Prostate gland (tissue), 2 donors: ENCODE data around the gene GASK1A.

ENCODE experiments used
- POLR2A ChIP-seq: fragments of 450-650 bp; IDR thresholded peaks from one replicate; pipeline ENCODE4 v1.6.1; 2016; ENCODE audit warnings: antibody characterized with exemption, mild to moderate bottlenecking
- TF ChIP-seq, protein P1 (sequence below), 4 experiments: fragments of 200-600 bp in 2 of 4; fragments of 450-650 bp in 2 of 4; sonication (generic) in 2 of 4; IDR thresholded peaks; 1 replicate in 3 of 4; 2 replicates in 1 of 4; pipeline ENCODE4 v1.5.1; 2016 to 2019; ENCODE audit warnings: antibody characterized with exemption in 4 of 4, mild to moderate bottlenecking in 2 of 4, moderate library complexity in 2 of 4

- TF ChIP-seq, protein P1, sequence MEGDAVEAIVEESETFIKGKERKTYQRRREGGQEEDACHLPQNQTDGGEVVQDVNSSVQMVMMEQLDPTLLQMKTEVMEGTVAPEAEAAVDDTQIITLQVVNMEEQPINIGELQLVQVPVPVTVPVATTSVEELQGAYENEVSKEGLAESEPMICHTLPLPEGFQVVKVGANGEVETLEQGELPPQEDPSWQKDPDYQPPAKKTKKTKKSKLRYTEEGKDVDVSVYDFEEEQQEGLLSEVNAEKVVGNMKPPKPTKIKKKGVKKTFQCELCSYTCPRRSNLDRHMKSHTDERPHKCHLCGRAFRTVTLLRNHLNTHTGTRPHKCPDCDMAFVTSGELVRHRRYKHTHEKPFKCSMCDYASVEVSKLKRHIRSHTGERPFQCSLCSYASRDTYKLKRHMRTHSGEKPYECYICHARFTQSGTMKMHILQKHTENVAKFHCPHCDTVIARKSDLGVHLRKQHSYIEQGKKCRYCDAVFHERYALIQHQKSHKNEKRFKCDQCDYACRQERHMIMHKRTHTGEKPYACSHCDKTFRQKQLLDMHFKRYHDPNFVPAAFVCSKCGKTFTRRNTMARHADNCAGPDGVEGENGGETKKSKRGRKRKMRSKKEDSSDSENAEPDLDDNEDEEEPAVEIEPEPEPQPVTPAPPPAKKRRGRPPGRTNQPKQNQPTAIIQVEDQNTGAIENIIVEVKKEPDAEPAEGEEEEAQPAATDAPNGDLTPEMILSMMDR (IDR thresholded peaks at IDR 0.05), result no peak
- no peak for TF ChIP-seq POLR2A
Observed at GRCh38 chr3:43017593-43018195, 38.6 kb downstream of the GASK1A start.
